ENCODE data around the gene LMF2.

Gene LMF2

GRCh38 chr22:50464451-50464850 is 43.1 kb downstream of the LMF2 start:
- Mint-ChIP-seq H3K4me1 (peaks cover 4% of the 10 kb centered on the region), H3K27ac (no peak overlapping the region), H3K36me3 (ENCODE audit: low read depth) (peaks cover 13% of the 10 kb centered on the region)

DNA sequence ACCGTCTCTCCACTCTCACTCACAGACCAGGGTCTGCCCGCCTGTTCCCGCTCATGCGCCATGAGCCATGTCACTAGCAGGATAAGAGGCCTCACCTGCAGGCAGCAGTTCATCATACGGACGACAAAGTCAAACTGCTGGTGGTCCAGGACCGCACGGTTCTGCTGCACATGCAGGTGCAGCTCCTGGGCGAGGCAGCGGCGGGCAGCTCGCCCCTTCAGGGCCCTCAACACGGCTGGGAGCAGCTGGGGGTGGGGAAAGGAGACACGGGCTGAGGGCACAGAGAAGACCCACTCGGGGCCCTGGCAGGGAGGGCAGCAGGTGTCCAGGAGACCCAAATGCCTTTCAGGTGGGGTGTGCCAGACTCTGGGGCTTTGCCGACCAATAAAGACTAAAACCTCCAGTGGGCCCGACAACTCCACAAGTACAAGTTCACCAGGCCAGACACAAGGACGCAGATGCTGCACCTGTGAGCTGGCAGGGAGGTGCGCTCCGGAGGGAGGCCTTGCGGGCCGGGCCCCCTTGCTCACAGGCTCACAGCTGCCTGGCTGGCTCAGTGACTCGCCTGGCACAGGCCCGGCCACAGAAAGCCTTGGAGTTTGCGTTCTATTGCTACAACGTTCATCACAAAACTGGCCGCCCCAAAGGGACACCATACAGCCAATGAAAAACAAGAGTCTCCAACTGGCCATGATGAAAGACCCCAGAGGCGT is 44.2 kb downstream of the LMF2 start:
- H3K9me3 Mint-ChIP-seq, result no peaks in the 10 kb centered on the region
- H3K4me3 Mint-ChIP-seq, result no peak overlapping the region
- no peaks in the 10 kb centered on the region for H3K27me3 Mint-ChIP-seq (ENCODE audit: low read depth)
- H3K27ac Mint-ChIP-seq, result no peak overlapping the region
- H3K4me1 Mint-ChIP-seq, result no peaks in the 10 kb centered on the region
- H3K36me3 Mint-ChIP-seq (ENCODE audit: low read depth), result peaks cover 19% of the 10 kb centered on the region
- TF ChIP-seq, protein P1, sequence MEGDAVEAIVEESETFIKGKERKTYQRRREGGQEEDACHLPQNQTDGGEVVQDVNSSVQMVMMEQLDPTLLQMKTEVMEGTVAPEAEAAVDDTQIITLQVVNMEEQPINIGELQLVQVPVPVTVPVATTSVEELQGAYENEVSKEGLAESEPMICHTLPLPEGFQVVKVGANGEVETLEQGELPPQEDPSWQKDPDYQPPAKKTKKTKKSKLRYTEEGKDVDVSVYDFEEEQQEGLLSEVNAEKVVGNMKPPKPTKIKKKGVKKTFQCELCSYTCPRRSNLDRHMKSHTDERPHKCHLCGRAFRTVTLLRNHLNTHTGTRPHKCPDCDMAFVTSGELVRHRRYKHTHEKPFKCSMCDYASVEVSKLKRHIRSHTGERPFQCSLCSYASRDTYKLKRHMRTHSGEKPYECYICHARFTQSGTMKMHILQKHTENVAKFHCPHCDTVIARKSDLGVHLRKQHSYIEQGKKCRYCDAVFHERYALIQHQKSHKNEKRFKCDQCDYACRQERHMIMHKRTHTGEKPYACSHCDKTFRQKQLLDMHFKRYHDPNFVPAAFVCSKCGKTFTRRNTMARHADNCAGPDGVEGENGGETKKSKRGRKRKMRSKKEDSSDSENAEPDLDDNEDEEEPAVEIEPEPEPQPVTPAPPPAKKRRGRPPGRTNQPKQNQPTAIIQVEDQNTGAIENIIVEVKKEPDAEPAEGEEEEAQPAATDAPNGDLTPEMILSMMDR (IDR thresholded peaks at IDR 0.05; ENCODE audit: unreplicated experiment in 3 of 3), result no peak

More at GRCh38 chr22:50464451-50464850, 43.1 kb downstream of the LMF2 start:
- TF ChIP-seq, protein P1 (IDR thresholded peaks at IDR 0.05; ENCODE audit: unreplicated experiment in 3 of 3), result no peak
- Mint-ChIP-seq H3K27me3 (ENCODE audit: low read depth) (no peaks in the 10 kb centered on the region), H3K4me3 (no peak overlapping the region), H3K9me3 (no peaks in the 10 kb centered on the region)

DNA sequence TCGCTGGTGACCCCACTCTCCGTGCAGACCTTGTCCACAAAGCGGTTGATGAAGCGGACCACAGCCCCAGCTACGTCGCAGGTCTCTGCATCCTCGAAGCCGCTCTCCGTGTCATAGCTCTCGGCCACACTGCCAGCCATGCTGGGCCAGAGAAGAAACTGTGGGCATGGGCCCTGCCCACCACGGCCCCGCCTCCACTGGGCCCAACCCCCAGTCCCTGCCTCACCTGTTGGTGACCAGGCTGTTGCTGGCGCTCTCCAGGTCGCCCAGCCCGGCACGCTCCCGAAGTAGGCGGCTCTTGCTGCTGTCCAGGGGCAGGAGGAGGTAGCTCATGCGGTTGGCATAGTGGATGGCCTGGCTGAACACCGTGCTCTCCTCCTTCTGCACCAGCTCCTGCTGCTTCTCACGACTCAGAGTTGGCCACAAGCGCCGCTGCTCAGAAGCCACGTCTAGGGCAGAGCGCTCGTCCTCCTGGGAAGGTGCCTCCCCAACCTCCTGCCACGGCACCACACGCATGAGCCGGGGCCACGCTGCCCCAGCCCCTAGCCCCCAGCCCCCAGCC is 45.4 kb downstream of the LMF2 start:
- H3K27me3 Mint-ChIP-seq (ENCODE audit: low read depth), result no peaks in the 10 kb centered on the region
- no peaks in the 10 kb centered on the region for H3K4me1 Mint-ChIP-seq
- no peak overlapping the region for H3K27ac Mint-ChIP-seq
- H3K4me3 Mint-ChIP-seq, result no peak overlapping the region
- no peaks in the 10 kb centered on the region for H3K9me3 Mint-ChIP-seq
- TF ChIP-seq, protein P1 (IDR thresholded peaks at IDR 0.05; ENCODE audit: unreplicated experiment in 3 of 3), result no peak
- peaks cover 26% of the 10 kb centered on the region for H3K36me3 Mint-ChIP-seq (ENCODE audit: low read depth)

GRCh38 chr22:50461536-50461935 is 46.0 kb downstream of the LMF2 start:
- no peaks in the 10 kb centered on the region for H3K4me1 Mint-ChIP-seq
- peaks cover 21% of the 10 kb centered on the region for H3K36me3 Mint-ChIP-seq (ENCODE audit: low read depth)

GRCh38 chr22:50460938-50461337 is 46.6 kb downstream of the LMF2 start:
- Mint-ChIP-seq H3K27me3 (ENCODE audit: low read depth) (no peaks in the 10 kb centered on the region), H3K9me3 (no peaks in the 10 kb centered on the region), H3K4me1 (no peaks in the 10 kb centered on the region), H3K27ac (no peak overlapping the region), H3K4me3 (no peak overlapping the region), H3K36me3 (ENCODE audit: low read depth) (peaks cover 20% of the 10 kb centered on the region)
- TF ChIP-seq, protein P1 (IDR thresholded peaks at IDR 0.05; ENCODE audit: unreplicated experiment in 3 of 3), result no peak

More at GRCh38 chr22:50461536-50461935, 46.0 kb downstream of the LMF2 start:
- TF ChIP-seq, protein P1 (IDR thresholded peaks at IDR 0.05; ENCODE audit: unreplicated experiment in 3 of 3), result no peak
- no peak overlapping the region for H3K4me3 Mint-ChIP-seq
- no peaks in the 10 kb centered on the region for H3K9me3 Mint-ChIP-seq
- H3K27me3 Mint-ChIP-seq (ENCODE audit: low read depth), result no peaks in the 10 kb centered on the region
- H3K27ac Mint-ChIP-seq, result no peak overlapping the region

Measured in nephron (organoid).